Subcutaneous adipose tissue (tissue), 4 donors: ENCODE results near the gene SPAG16. TPM values are rescaled to one million over a fixed set of nuclear protein-coding genes. Genes with fewer than 3 reads are reported as not detected.

Experiments
- total RNA-seq, 4 donors: library from RNA; depleted of rRNA; stranded (reverse); fragments of >200 nt; gene quantifications; one replicate each; pipeline ENCODE4 v1.1.0, GENCODE V29; 2016
- TF ChIP-seq, protein P1 (sequence below): fragments of 450-650 bp; IDR thresholded peaks from one replicate; pipeline ENCODE4 v1.5.1; 2016; ENCODE audit warnings: low read depth, mild to moderate bottlenecking, control low read depth, antibody characterized with exemption, moderate library complexity

Gene SPAG16
- total RNA-seq, 4 donors from 2014 or later, result 11.2 to 27.2 (median 18.2) TPM

- TF ChIP-seq, protein P1, sequence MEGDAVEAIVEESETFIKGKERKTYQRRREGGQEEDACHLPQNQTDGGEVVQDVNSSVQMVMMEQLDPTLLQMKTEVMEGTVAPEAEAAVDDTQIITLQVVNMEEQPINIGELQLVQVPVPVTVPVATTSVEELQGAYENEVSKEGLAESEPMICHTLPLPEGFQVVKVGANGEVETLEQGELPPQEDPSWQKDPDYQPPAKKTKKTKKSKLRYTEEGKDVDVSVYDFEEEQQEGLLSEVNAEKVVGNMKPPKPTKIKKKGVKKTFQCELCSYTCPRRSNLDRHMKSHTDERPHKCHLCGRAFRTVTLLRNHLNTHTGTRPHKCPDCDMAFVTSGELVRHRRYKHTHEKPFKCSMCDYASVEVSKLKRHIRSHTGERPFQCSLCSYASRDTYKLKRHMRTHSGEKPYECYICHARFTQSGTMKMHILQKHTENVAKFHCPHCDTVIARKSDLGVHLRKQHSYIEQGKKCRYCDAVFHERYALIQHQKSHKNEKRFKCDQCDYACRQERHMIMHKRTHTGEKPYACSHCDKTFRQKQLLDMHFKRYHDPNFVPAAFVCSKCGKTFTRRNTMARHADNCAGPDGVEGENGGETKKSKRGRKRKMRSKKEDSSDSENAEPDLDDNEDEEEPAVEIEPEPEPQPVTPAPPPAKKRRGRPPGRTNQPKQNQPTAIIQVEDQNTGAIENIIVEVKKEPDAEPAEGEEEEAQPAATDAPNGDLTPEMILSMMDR, result no peak
Measured at GRCh38 chr2:213920014-213920413, 635.8 kb downstream of the SPAG16 start.

GRCh38 chr2:213923543-213923942 lies 639.3 kb downstream of the SPAG16 start:
- TF ChIP-seq, protein P1, result no peak

- TF ChIP-seq, protein P1, result no peak
Measured at GRCh38 chr2:213934560-213934959, 650.3 kb downstream of the SPAG16 start.

DNA sequence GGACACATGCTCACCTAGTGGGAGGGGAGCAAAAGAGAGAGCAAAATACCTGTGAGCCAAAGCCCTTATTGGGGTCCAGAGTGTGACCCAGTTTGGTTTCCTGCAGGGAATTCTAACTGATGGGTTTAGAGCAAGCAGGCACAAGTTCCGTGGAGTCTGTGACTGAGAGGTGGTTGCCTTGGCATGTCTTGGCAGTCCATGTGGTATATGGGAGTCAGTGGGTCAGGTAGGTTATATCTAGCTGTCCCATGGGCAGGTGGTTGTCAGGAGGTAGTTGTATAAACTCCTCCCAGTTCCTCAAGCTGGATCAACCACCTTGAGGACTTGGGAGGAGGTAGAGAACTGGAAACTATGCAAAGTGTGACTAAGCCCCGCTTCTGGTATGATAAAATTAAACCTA lies 673.8 kb downstream of the SPAG16 start:
- TF ChIP-seq, protein P1, result no peak

- TF ChIP-seq, protein P1, result no peak
Measured at GRCh38 chr2:213959589-213959988, 675.3 kb downstream of the SPAG16 start.

DNA sequence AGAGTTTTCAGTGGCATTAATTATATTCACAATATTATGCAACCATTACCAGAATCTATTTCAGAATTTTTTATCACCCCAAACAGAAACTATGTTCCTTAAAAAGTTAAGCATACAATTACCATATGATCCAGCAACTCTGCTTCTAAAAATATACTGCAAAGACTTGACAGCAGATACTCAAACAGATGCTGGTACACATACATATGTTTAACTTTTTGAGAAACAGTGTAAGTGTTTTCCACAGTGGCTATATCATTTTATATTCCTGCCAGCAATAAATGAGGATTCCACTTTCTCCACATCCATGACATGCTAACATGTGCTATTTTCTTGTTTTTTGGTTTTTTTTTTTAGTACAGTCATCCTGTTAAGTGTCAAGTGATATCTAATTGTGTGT lies 687.3 kb downstream of the SPAG16 start:
- TF ChIP-seq, protein P1, result no peak

GRCh38 chr2:213980883-213981282 lies 696.6 kb downstream of the SPAG16 start:
- TF ChIP-seq, protein P1, result no peak
